IPS DF 4.7 (cell line): Measurements from ENCODE around the gene RMDN2.
"Not testable (repeated sequence)": the region's sequence is repeated elsewhere in the genome, so short reads cannot be mapped to it uniquely, and the experiment has no call there.

Source experiments
- DNase-seq: peaks from one replicate; pipeline ENCODE4 v3.0.0-alpha.2; 2013; ENCODE audit warnings: low spot score; ENCODE audit errors: extremely low read depth

RMDN2 gene

GRCh38 chr2:37930392-37930791 is 5.3 kb downstream of the RMDN2 start:
- DNase-seq: not testable (repeated sequence)

GRCh38 chr2:37932873-37933272 is 7.8 kb downstream of the RMDN2 start:
- not testable (repeated sequence) for DNase-seq

- DNase-seq: no peak
Observed at GRCh38 chr2:37934591-37935513, 9.8 kb downstream of the RMDN2 start.

GRCh38 chr2:37937568-37937967 is 12.5 kb downstream of the RMDN2 start:
- not testable (repeated sequence) for DNase-seq

DNA sequence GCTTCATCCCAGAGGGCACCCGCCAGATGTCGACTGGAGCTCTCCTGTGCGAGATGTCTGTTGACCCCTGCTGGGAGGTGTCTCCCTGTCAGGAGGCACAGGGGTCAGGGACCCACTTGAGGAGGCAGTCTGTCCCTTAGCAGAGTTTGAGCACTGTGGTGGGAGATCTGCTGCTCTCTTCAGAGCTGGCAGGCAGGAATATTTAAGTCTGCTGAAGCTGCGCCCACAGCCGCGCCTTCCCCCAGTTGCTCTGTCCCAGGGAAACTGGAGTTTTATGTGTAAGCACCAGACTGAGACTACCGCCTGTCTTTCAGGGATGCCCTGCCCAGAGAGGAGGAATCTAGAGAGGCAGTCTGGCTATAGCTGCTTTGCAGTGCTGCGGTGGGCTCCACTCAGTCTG is 16.2 kb downstream of the RMDN2 start:
- DNase-seq: not testable (repeated sequence)

DNA sequence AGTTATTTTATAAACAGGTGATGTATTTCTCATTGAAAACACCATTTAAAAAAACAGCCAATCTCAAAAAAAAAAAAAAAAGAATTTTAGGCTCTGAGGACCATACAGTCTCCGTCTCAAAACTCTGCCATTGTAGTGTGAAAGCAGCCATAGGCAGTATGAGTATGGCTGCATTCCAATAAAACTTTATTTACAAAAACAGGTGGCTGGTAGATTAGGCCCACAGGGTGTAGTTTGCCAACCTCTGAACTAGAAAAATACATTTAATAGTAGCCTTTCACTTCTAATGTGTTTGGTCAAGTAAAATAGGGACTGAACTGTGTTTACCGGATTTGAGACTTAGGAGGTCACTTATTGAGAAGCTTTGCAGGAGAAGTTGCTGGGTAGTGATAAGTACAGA is 19.2 kb downstream of the RMDN2 start:
- DNase-seq: no peak

DNA sequence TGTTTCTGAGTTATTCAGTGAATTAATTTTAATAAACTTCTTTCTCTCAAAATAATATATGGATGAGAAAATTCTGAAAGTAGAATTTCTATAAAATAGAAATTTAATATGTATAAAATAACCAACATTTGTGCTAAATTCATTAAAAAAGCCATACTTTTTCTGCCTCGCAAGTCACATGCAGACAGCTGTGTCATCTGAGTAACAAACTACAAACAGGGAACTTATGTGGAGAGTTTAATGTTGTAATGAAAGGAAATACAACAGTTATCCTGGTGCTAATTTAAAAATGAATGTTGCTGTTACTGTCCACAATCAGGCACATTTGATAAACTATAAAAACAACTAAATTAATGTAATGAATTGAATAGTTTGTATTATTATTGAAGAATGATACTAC is 22.2 kb downstream of the RMDN2 start:
- DNase-seq: no peak

GRCh38 chr2:37962018-37962739 is 37.1 kb downstream of the RMDN2 start:
- not testable (repeated sequence) for DNase-seq

DNA sequence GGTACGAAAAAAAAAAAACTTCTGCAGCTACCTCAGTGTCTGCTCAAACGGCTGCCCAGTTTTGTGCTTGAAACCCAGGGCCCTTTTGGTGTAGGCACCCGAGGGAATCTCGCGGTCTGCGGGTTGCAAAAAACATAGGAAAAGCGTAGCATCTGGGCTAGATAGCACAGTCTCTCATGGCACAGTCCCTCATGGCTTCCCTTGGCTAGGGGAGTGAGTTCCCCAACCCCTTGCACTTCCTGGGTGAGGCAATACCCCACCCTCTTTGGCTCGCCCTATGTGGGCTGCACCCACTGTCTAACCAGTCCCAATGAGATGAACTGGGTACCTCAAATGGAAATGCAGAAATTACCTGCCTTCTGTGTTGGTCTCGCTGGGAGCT is 37.6 kb downstream of the RMDN2 start:
- DNase-seq: not testable (repeated sequence)

- not testable (repeated sequence) for DNase-seq
Observed at GRCh38 chr2:37963901-37964300, 38.8 kb downstream of the RMDN2 start.

- DNase-seq: no peak
Observed at GRCh38 chr2:37966326-37966725, 41.2 kb downstream of the RMDN2 start.

DNA sequence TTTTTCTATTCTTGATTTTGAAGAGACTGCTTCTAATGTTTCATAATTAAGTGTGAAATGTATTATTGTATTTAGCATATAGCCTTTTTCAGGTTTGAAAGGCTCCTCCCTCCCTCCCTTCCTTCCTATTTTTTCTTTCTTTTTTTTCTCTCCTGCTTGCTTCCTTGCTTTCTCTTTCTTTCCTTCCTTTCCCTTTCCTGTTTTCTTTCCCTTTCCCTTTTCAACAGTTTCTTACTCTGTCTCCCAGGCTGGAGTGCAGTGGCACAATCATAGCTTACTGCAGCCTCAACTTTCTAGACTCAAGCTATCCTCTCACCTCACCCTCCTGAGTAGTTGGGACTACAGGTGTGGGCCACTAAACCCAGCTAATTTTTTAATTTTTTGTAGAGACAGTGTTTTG is 44.6 kb downstream of the RMDN2 start:
- DNase-seq: no peak

DNA sequence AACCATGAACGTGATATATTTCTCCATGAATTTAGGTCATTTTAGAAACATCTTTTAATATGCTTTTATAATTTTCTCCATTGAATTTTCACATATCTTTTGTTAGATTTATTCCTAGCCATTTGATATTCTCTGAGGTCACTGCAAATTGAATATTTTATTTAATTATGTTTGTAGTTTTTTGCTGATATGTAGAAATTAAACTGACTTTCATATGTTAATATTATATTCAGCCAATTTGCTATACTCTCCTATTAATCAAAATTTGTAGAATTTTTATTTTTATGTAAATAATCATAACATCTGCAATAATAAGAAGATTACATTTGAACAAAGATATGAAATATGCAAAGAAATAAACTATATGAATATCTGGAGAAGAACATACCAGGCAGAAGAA is 46.9 kb downstream of the RMDN2 start:
- no peak for DNase-seq

DNA sequence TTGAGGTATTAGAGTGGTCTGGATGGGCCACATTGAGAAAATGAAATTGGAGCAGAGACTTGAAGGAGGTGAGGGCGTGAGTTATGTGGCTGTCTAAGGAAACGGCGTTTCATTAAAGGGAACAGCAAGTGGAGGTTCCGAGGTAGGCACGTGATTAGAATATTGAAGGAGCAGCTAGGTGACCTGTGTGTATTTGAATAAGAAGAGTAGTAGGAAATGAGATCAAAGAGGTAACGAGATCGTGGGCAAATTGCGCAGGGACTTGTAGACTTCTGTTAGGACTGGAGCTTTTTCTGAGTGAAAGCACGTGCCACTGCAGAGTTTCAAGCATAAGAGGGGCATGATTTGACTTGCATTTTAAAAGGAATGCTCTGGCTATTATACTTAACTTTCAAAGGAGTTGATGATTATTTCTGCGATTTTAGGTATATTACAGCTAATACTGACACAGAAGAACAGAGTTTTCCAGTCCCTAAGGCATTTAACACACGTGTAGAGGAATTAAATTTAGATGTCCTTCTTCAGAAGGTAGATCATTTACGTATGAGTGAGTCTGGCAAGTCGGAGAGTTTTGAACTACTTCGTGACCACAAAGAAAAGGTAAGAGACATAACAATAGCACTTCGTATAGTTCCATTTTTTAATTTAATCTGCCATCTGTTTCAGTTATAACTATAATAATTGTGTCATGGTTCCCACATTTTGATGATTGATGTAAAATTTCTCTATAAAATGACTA is 48.7 kb downstream of the RMDN2 start:
- no peak for DNase-seq

- DNase-seq: no peak
Observed at GRCh38 chr2:37975808-37976207, 50.7 kb downstream of the RMDN2 start.

DNA sequence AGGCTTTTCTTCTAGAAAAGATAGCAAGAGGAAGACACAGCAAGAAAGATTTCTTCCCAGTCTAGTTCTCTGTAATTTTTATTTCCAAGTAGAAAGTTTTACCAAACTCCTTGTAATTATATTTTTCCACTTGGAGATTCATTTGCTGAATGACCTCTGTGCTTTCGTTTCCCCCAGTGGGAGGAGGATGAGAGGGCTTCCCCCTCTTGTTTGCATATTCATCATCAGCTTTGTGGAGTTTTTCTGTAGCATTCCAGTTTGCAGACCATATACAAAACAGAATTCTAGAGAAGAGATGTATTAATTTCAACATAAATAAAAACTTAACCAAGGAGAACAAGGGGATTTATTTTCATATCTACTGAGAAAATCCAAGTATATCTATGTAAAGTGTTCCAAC is 51.3 kb downstream of the RMDN2 start:
- DNase-seq: no peak

DNA sequence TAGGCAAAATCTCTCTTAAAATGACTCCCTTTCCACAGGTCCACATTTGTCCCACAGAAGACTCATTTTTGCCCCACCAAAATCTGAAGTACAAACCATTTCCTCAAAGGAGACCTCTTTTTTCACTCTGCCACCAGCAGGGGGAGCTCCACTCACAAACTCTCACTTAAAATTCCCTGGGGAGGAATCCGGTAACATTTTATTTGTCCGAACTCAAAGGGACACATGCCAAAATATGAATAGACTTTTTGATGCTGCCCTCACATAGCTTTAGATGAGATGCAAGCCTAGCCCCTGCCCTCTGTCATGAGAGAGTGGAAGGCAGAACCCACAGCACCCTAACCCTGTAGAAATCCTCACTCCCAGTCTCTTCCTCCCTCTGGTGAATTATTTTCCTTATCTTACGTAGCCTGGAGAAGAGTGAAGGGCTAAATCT is 57.1 kb downstream of the RMDN2 start:
- DNase-seq: peak; percentile 22

DNA sequence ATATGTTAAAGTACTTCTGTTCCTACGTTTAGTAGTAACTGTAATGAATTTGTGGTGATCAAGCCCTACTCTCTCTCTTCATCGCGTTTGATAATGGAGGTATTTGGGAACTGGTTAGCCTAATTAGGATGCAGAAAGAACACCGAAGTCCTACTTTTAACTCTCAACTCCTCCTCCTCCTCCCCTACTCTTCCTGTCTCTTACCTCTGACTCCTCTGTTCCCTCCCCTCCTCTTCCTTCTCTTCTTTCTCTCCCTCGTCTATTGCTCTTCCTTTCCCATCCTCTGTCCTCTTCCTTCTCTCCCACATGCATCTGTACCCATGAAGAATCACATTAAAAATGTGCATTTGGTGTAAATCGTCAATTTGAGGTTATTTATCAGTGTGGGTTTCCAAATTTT is 57.8 kb downstream of the RMDN2 start:
- no peak for DNase-seq

DNA sequence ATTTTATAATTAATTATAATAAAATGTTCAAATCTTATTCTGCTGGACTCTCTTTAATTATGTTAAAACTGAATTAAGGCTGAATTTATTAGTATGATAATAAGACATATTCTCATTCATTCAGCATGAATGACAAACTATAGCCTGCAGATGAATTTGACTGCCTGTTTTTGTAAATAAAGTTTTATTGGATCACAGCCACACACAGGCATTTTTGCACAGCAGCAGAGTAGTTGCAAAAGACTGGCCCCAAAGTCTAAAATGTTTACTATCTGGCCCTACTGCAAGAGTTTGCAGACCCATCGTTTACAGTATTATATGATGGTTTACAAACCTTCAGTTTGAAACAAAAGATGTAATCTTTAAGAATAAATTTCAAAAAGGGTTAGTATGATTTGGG is 58.6 kb downstream of the RMDN2 start:
- no peak for DNase-seq

DNA sequence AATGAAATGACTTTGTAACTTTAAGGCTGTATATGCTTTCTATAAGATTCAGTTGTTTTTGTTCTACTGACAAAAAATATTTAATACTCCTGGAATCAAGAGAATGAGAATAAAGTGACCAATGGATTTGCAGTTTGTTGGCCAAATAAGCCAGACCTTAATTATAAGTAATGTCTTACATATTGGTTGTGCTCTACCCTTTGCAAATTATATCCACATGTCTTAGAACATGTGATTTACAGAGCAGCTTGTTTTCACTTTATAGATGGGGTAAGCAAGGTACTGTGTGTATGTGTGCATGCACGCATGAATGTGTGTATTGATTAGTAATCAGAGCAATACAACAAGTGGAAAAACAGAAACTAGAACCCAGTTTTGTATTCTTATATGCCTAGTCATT is 59.1 kb downstream of the RMDN2 start:
- DNase-seq: no peak

- no peak for DNase-seq
Observed at GRCh38 chr2:37984589-37984988, 59.5 kb downstream of the RMDN2 start.

DNA sequence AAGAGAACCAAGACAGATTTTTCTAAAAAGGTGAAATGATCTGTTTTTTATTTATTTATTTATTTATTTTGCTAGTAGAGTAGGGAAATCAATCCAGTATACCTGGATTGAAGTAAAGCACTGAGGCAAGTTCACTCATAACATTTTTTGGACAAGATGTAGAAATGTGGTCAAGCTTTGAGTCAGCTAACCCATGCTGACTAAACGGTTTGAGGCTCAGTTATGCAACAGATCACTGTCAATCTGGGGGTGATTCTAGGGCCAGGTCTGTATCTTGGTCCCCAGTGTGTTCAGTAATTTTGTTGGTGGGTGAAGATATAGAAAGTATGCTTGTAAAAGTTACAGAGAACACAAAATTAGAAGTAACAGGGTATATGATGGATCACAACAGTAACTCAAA is 60.2 kb downstream of the RMDN2 start:
- no peak for DNase-seq
